ENCODE data around the gene EPB41.
A peak's percentile ranks its signal among the peaks of the same experiment; 100 is the strongest.
"Not testable (repeated sequence)": the region's sequence is repeated elsewhere in the genome, so short reads cannot be mapped to it uniquely, and the experiment has no call there.

The EPB41 gene

GRCh38 chr1:29134695-29135028 lies 220.3 kb downstream of the EPB41 start:
- no peak overlapping the region for H3K27ac Mint-ChIP-seq
- no peaks in the 10 kb centered on the region for H3K36me3 Mint-ChIP-seq (ENCODE audit: low read depth)
- H3K4me1 Mint-ChIP-seq (ENCODE audit: low read depth) = peaks cover 4% of the 10 kb centered on the region
- H3K27me3 Mint-ChIP-seq (ENCODE audit: low read depth) = peaks cover 20% of the 10 kb centered on the region
- no peaks in the 10 kb centered on the region for H3K9me3 Mint-ChIP-seq
- H3K4me3 Mint-ChIP-seq = no peak overlapping the region

DNA sequence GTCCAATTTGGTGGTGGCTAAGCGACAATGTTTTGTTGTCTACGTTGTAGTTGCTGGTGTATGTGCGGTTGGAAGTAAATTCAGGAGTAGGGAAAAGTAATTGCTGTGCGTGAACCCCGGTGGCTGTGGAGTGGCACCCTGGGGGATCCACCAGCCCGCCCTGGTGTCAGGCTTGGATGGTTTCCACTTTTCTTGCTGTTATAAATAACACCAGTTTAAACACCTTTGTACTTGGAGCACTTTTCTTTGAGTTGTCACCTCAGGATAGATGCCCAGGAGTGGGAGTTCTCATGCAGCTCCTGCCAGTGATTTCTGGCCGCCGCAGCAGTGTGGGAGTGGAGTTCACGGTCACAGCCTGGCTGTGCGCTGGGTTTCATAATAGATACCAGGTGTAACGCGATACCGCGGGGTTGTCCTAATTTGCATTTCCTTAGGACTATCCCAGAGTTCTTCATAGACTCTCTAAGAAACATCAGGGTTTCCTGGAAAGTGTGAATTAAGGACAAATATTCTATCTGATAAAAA lies 222.1 kb downstream of the EPB41 start:
- Mint-ChIP-seq H3K36me3 (ENCODE audit: low read depth) (no peaks in the 10 kb centered on the region), H3K4me1 (ENCODE audit: low read depth) (peaks cover 4% of the 10 kb centered on the region), H3K4me3 (no peak overlapping the region), H3K27me3 (ENCODE audit: low read depth) (peaks cover 15% of the 10 kb centered on the region), H3K9me3 (no peaks in the 10 kb centered on the region), H3K27ac (no peak overlapping the region)

- Mint-ChIP-seq H3K4me3 (no peak overlapping the region), H3K36me3 (ENCODE audit: low read depth) (peaks cover 31% of the 10 kb centered on the region), H3K27ac (peak overlapping the region; percentile 19), H3K4me1 (ENCODE audit: low read depth) (no peaks in the 10 kb centered on the region), H3K9me3 (no peaks in the 10 kb centered on the region), H3K27me3 (ENCODE audit: low read depth) (no peaks in the 10 kb centered on the region)
Measured at GRCh38 chr1:29142714-29143113, 228.3 kb downstream of the EPB41 start.

GRCh38 chr1:29144178-29144577 lies 229.8 kb downstream of the EPB41 start:
- peaks cover 45% of the 10 kb centered on the region for H3K36me3 Mint-ChIP-seq (ENCODE audit: low read depth)
- no peaks in the 10 kb centered on the region for H3K27me3 Mint-ChIP-seq (ENCODE audit: low read depth)
- peaks cover 2% of the 10 kb centered on the region for H3K4me1 Mint-ChIP-seq (ENCODE audit: low read depth)
- H3K4me3 Mint-ChIP-seq = no peak overlapping the region
- no peaks in the 10 kb centered on the region for H3K9me3 Mint-ChIP-seq
- no peak overlapping the region for H3K27ac Mint-ChIP-seq

GRCh38 chr1:29145739-29146437 lies 231.5 kb downstream of the EPB41 start:
- Mint-ChIP-seq H3K4me1 (ENCODE audit: low read depth) (peaks cover 2% of the 10 kb centered on the region), H3K4me3 (no peak overlapping the region), H3K36me3 (ENCODE audit: low read depth) (peaks cover 56% of the 10 kb centered on the region), H3K9me3 (no peaks in the 10 kb centered on the region), H3K27me3 (ENCODE audit: low read depth) (no peaks in the 10 kb centered on the region), H3K27ac (no peak overlapping the region)

- H3K27me3 Mint-ChIP-seq (ENCODE audit: low read depth) = no peaks in the 10 kb centered on the region
- peaks cover 2% of the 10 kb centered on the region for H3K4me1 Mint-ChIP-seq (ENCODE audit: low read depth)
- no peaks in the 10 kb centered on the region for H3K9me3 Mint-ChIP-seq
- H3K4me3 Mint-ChIP-seq = no peak overlapping the region
- H3K36me3 Mint-ChIP-seq (ENCODE audit: low read depth) = peaks cover 68% of the 10 kb centered on the region
- no peak overlapping the region for H3K27ac Mint-ChIP-seq
Measured at GRCh38 chr1:29148656-29149491, 234.5 kb downstream of the EPB41 start.

GRCh38 chr1:29150346-29150745 lies 236.0 kb downstream of the EPB41 start:
- not testable (repeated sequence) for H3K27ac Mint-ChIP-seq; H3K4me3 Mint-ChIP-seq; H3K27me3 Mint-ChIP-seq (ENCODE audit: low read depth); H3K4me1 Mint-ChIP-seq (ENCODE audit: low read depth); H3K9me3 Mint-ChIP-seq
- H3K36me3 Mint-ChIP-seq (ENCODE audit: low read depth) = peaks cover 74% of the 10 kb centered on the region

GRCh38 chr1:29152046-29152805 lies 237.9 kb downstream of the EPB41 start:
- H3K9me3 Mint-ChIP-seq = no peaks in the 10 kb centered on the region

GRCh38 chr1:29156543-29157268 lies 242.3 kb downstream of the EPB41 start:
- H3K9me3 Mint-ChIP-seq = no peaks in the 10 kb centered on the region
- H3K4me1 Mint-ChIP-seq (ENCODE audit: low read depth) = peaks cover 9% of the 10 kb centered on the region
- H3K27ac Mint-ChIP-seq = no peak overlapping the region
- peaks cover 49% of the 10 kb centered on the region for H3K36me3 Mint-ChIP-seq (ENCODE audit: low read depth)
- no peak overlapping the region for H3K4me3 Mint-ChIP-seq
- H3K27me3 Mint-ChIP-seq (ENCODE audit: low read depth) = no peaks in the 10 kb centered on the region

More at GRCh38 chr1:29152046-29152805, 237.9 kb downstream of the EPB41 start:
- Mint-ChIP-seq H3K4me1 (ENCODE audit: low read depth) (peaks cover 7% of the 10 kb centered on the region), H3K4me3 (no peak overlapping the region), H3K36me3 (ENCODE audit: low read depth) (peaks cover 68% of the 10 kb centered on the region), H3K27me3 (ENCODE audit: low read depth) (no peaks in the 10 kb centered on the region), H3K27ac (no peak overlapping the region)

DNA sequence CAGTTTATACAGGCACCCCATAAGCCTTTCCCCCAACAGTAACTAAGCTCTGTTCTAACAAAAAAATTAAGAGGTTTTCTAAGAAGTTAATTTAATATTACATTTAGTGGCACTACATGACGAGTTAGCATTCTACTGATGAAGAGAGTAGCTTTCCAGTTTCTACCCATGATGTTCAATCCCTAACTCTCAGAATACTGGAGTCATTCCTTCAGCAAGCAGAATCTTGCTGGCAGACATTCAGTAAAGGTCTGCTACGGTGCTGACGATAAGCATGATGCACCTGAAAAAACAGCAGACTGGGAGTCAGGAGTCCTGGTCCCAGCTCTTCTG lies 242.9 kb downstream of the EPB41 start:
- Mint-ChIP-seq H3K27ac (no peak overlapping the region), H3K27me3 (ENCODE audit: low read depth) (no peaks in the 10 kb centered on the region), H3K4me3 (no peak overlapping the region), H3K4me1 (ENCODE audit: low read depth) (peaks cover 9% of the 10 kb centered on the region), H3K36me3 (ENCODE audit: low read depth) (peaks cover 45% of the 10 kb centered on the region), H3K9me3 (no peaks in the 10 kb centered on the region)

- Mint-ChIP-seq H3K4me1 (ENCODE audit: low read depth) (peaks cover 22% of the 10 kb centered on the region), H3K4me3 (no peak overlapping the region), H3K27me3 (ENCODE audit: low read depth) (no peaks in the 10 kb centered on the region), H3K27ac (no peak overlapping the region), H3K36me3 (ENCODE audit: low read depth) (peaks cover 33% of the 10 kb centered on the region), H3K9me3 (no peaks in the 10 kb centered on the region)
Measured at GRCh38 chr1:29159773-29160172, 245.4 kb downstream of the EPB41 start.

GRCh38 chr1:29162025-29162424 lies 247.7 kb downstream of the EPB41 start:
- Mint-ChIP-seq H3K4me1 (ENCODE audit: low read depth) (peaks cover 36% of the 10 kb centered on the region), H3K9me3 (no peaks in the 10 kb centered on the region), H3K27me3 (ENCODE audit: low read depth) (no peaks in the 10 kb centered on the region), H3K4me3 (no peak overlapping the region), H3K27ac (no peak overlapping the region), H3K36me3 (ENCODE audit: low read depth) (peaks cover 29% of the 10 kb centered on the region)

GRCh38 chr1:29162476-29163138 lies 248.2 kb downstream of the EPB41 start:
- H3K4me1 Mint-ChIP-seq (ENCODE audit: low read depth) = peaks cover 38% of the 10 kb centered on the region

GRCh38 chr1:29164588-29164987 lies 250.2 kb downstream of the EPB41 start:
- Mint-ChIP-seq H3K4me1 (ENCODE audit: low read depth) (peaks cover 49% of the 10 kb centered on the region), H3K27ac (no peak overlapping the region), H3K36me3 (ENCODE audit: low read depth) (peaks cover 22% of the 10 kb centered on the region), H3K4me3 (no peak overlapping the region), H3K27me3 (ENCODE audit: low read depth) (no peaks in the 10 kb centered on the region), H3K9me3 (no peaks in the 10 kb centered on the region)

More at GRCh38 chr1:29162476-29163138, 248.2 kb downstream of the EPB41 start:
- H3K27ac Mint-ChIP-seq = no peak overlapping the region
- H3K27me3 Mint-ChIP-seq (ENCODE audit: low read depth) = no peaks in the 10 kb centered on the region
- H3K9me3 Mint-ChIP-seq = no peaks in the 10 kb centered on the region
- no peak overlapping the region for H3K4me3 Mint-ChIP-seq
- peaks cover 29% of the 10 kb centered on the region for H3K36me3 Mint-ChIP-seq (ENCODE audit: low read depth)

Measured in T-helper 1 cell treated with Interleukin-12 subunit alpha and Interleukin-12 subunit beta and Interleukin-4 antibody, amounts not matched to agents 30 μg/mL and 1 μg/mL, for 36 hours (primary cell).